Erythroblast (primary cell): ENCODE measurements around the gene GPR55.

ENCODE experiments used
- GATA1 ChIP-seq: IDR thresholded peaks from 2 replicates; pipeline ENCODE4 v1.6.1; 2011; ENCODE audit warnings: low read depth, mild to moderate bottlenecking, control low read depth, low read length, moderate library complexity
- POLR2A ChIP-seq: IDR thresholded peaks from 2 replicates; pipeline ENCODE4 v1.6.1; 2011; ENCODE audit warnings: mild to moderate bottlenecking, low read length

- no peak for TF ChIP-seq POLR2A
- no peak for TF ChIP-seq GATA1
These were observed 44.6 kb upstream of the GPR55 start for GRCh38 chr2:230969659-230970015.
